ENCODE measurements around the gene STING1. TPM values are rescaled to one million over a fixed set of nuclear protein-coding genes. Genes with fewer than 3 reads are reported as not detected.

The STING1 gene
- total RNA-seq, 1 donor from 2014 or later: 18.9 TPM

GRCh38 chr5:139475865-139476617 lies 6.5 kb downstream of the STING1 start:
- no peak for DNase-seq (ENCODE audit: low read depth)
- H3K4me3 ChIP-seq (ENCODE audit: low read depth, low read length): no peak overlapping the region
- no peak for TF ChIP-seq CTCF (conservative IDR thresholded peaks at IDR 0.05; ENCODE audit: low read depth, low read length)

GRCh38 chr5:139474890-139475791 lies 7.4 kb downstream of the STING1 start:
- TF ChIP-seq CTCF (conservative IDR thresholded peaks at IDR 0.05; ENCODE audit: low read depth, low read length): no peak
- no peak for DNase-seq (ENCODE audit: low read depth)
- no peak overlapping the region for H3K4me3 ChIP-seq (ENCODE audit: low read depth, low read length)

GRCh38 chr5:139473565-139473964 lies 9.0 kb downstream of the STING1 start:
- TF ChIP-seq CTCF (conservative IDR thresholded peaks at IDR 0.05; ENCODE audit: low read depth, low read length): no peak
- DNase-seq (ENCODE audit: low read depth): no peak
- no peak overlapping the region for H3K4me3 ChIP-seq (ENCODE audit: low read depth, low read length)

- DNase-seq (ENCODE audit: low read depth): no peak
- H3K4me3 ChIP-seq (ENCODE audit: low read depth, low read length): no peak overlapping the region
- TF ChIP-seq CTCF (conservative IDR thresholded peaks at IDR 0.05; ENCODE audit: low read depth, low read length): no peak
Observed at GRCh38 chr5:139473105-139473504, 9.5 kb downstream of the STING1 start.

- H3K4me3 ChIP-seq (ENCODE audit: low read depth, low read length): no peak overlapping the region
- TF ChIP-seq CTCF (conservative IDR thresholded peaks at IDR 0.05; ENCODE audit: low read depth, low read length): no peak
- DNase-seq (ENCODE audit: low read depth): no peak
Observed at GRCh38 chr5:139472386-139473030, 10.1 kb downstream of the STING1 start.

- no peak for TF ChIP-seq CTCF (conservative IDR thresholded peaks at IDR 0.05; ENCODE audit: low read depth, low read length)
- no peak within 1 kb of the TSS for H3K4me3 ChIP-seq (ENCODE audit: low read depth, low read length)
- DNase-seq (ENCODE audit: low read depth): no peak
Observed at GRCh38 chr5:139470821-139471300, 11.7 kb downstream of the STING1 start, which contains the start of gene SMIM33. Gene SMIM33, plus strand, starts transcription at chr5:139471004. Its CDS starts 118 bp downstream, at chr5:139471122.

Measured in epithelial cell of proximal tubule (primary cell).